Activated effector memory CD4-positive, alpha-beta T cell treated with anti-CD3 and anti-CD28 coated beads, Interleukin-2, amount 50 U/mL, for 16 hours (primary cell): Measurements from ENCODE around the gene FOSL2.

ENCODE experiments used
- DNase-seq: peaks from one replicate; pipeline ENCODE4 v3.0.0-alpha.2; 2020

FOSL2 gene

GRCh38 chr2:28413899-28414295, 21.2 kb downstream of the FOSL2 start:
- no peak for DNase-seq

DNA sequence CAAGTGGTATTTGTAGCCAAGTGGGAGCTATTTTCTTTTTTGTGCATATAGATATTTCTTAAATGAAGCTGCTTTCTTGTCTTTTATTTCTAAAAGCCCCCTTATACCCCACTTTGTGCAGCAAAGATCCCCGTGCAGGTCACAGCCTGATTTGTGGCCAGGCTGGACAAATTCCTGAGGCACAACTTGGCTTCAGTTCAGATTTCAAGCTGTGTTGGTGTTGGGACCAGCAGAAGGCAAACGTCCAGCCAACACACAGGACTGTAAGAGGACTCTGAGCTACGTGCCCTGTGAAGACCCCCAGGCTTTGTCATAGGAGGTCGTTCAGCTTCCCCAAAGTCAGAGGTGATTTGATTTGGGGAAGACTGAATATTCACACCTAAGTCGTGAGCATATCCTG, 21.9 kb downstream of the FOSL2 start:
- no peak for DNase-seq

DNA sequence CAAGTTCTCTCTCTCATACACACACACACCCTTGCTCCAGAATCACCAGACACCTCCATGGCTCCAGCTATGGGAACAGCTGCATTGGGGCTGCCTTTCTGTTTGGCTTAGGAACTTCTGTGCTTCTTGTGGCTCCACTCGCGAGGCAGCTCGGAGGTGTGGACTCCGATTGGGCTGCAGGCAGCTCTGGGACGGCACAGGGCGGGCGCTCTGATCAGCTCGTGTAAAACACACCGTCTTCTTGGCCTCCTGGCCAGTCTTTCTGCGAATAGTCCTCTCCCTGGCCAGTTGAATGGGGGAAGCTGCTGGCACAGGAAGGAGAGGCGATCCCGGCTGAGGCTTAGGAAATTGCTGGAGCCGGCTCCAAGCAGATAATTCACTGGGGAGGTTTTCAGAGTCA, 22.4 kb downstream of the FOSL2 start:
- DNase-seq, result no peak

DNA sequence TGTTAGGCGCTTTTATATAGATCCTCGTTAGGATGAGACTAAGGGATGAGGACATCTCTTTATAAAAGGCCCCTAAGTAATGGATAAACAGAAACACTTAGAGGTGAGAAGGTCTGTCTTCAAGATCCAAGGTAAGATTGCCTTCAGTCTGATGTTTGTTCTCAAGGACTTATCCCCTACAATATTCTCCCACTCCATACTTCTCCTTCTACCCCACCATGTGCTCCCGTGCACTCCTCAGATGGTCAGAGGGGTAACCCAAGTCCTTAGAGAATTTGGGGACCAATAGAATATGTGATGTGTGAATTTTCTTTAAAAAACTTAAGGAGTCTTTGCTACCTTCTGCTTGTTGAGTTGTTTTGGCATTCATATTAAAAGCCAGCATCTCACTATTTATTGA, 23.1 kb downstream of the FOSL2 start:
- DNase-seq, result no peak

- DNase-seq, result no peak
Observed at GRCh38 chr2:28419003-28419402, 26.3 kb downstream of the FOSL2 start.

- DNase-seq, result peak; percentile 52
Observed at GRCh38 chr2:28419443-28420270, 27.0 kb downstream of the FOSL2 start.

DNA sequence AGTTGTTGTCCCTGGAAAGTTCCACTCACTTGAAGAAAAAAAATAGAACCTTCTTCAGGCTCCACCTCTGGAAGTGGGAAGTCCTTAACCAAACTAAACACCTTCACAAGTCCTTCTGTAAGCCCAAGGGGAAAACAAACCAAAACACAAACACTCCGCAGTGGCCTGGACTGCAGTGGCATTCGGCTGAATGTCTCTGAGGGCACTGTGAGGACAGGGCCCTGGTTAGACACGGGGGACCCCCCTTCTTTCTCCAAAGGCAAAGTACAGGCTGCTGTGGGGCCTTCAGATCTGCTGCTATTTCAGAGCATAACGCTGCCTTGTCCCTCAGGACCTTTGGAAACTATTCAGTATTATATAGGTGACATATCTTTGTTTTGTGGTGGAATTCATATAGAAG, 28.1 kb downstream of the FOSL2 start:
- peak; percentile 50 for DNase-seq

DNA sequence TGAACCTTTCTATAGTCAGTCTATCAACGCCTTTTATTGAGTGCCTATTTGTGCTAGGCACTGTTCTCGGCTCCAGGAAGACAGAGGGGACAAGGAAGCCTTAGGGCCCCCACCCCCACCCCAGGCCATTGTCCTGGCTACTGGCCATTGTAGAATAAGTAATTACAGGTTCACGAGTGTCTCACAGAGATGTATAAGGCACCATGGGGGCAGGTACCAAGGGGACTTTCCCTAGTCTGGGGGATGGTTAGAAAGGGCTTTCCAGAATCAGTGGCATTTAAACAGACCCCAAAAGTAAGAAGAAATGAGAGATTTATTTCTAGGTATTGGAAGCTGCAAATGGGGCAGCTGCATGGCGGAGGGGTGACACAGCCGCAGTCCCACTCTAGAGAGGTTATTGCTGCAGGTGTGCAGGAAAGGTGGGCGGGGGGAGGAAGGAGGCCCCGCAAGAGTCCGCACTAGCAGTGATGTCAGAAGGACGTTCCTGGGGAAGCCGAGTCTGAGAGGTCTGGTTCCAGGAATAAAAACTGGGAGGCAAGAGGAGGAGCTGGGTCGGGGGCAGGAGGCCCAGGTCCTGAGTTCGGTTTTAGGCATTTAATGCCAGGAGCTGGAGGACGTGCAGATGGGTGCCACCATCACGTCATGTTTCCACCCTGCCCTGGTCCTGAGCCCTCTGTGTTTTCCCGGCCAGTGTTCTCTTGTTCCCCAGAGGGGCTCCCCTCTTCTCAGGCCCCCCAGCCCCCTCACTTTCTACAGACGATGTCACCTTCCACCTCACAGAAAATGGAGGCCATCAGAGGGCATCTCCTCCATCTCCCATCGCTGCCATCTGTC, 30.5 kb downstream of the FOSL2 start:
- DNase-seq, result no peak

DNA sequence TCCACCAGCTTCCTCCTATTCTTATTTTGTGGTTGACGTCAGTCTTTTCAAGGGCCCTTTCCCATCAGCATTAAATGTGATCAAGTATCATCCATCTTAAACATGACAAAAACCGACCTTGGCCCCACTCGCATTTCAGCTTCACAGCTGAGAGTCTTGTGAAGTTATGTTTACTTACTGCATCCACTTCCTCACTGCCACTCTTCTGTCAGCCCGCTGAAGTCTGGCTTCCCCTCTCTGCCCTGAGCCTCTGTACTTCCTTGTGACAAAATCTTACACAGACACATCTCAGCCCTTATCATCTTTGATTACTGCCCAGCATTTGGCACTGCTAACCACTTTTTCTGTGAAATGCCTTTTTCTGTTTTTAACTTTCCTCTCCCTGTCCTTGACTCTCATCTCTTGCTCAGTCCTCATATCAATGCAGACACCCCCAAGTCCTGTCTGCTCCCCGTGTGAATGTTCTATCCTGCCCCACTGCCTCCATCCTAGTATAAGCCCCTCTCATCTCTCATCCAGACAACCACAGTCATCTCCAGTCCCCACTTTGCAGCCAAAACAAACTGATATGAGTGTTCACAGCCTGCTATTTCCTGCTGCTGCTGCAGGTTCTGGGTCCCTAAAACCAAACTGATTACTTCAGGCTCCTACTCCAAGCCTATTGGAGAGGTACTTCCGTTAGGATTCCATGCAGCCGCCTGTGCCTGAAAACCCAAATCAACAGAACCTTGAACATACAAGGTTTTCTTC, 31.4 kb downstream of the FOSL2 start:
- DNase-seq, result no peak

GRCh38 chr2:28424799-28425463, 32.3 kb downstream of the FOSL2 start:
- no peak for DNase-seq

- no peak for DNase-seq
Observed at GRCh38 chr2:28425464-28425835, 32.8 kb downstream of the FOSL2 start.

DNA sequence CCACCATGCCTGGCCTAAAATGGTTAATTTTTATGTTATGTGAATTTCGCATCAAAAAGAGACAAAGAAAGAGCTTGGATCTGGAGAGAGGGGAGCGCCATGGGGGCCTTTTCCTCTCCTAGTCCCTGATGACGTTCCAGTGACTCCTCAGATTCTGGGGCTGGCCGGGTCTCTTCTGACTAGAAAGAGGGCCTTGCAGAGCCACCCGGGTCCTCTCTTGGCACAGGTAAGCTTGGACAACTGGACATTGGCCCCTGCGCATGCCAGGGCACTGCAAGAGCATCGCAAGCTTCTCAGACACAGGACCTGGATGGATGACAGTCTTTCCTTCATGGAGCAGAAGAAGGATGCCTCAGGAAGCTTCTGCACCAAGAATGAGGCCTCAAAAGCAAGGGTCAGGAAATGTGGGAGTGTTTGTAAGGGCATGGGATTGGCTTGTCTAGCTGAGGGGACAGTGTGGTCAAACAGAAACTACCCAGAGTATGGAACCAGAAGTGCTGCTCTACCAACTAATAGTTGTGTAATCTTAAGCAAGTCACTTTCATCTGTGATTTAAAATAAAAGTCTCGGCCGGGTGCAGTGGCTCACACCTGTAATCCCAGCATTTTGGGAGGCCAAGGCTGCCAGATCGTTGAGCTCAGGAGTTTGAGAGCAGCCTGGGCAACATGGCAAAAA, 35.2 kb downstream of the FOSL2 start:
- DNase-seq, result no peak

DNA sequence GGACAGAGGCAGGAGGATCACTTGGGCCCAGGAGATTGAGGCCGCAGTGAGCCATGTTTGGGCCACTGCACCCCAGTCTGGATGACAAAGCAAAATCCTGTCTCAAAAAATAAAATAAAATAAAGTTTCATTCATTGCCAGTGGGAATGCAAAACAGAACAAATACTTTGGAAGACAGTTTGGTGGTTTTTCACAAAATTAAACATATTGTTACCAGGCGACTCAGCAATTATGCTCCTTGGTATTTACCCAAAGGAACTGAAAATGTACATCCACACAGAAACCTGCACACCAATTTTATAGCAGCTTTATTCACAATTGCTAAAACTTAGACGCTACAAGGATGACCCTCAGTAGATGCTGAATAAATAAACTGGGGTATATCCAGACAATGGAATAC, 35.8 kb downstream of the FOSL2 start:
- DNase-seq, result no peak

DNA sequence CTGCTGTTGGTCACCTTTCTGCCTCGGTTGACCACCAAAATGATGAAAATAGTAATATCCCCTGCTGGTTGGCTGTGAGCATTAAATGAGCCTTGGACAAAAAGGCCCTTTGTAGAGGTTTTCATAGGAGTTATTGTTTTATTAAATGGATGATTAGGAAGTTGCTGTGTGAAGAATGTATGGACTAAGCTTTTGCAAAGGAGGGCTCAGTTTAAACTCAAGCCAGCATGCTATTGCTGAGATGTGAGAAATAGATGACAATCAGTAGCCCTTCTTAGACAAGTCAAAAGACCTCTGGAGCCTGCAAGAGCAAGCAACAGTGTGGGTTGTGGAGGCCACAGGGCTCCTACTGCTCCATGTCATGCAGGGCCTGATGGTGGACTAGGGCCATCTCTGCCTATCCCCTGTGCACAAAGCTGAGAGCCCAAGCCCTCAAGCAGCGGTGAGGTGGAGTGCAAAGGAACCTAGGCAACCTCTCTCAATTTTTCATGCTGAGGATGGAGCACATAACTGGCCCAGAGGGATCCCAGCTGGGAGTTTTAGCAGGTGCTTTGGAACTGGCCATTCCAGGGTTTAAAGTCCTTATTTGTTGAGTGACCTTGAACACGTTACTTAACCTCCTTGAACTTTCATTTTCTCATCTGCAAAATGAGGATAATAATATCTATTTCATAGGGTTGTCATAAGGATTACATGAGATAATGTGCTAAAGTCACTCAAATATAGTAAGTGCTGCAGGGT, 37.1 kb downstream of the FOSL2 start:
- no peak for DNase-seq

DNA sequence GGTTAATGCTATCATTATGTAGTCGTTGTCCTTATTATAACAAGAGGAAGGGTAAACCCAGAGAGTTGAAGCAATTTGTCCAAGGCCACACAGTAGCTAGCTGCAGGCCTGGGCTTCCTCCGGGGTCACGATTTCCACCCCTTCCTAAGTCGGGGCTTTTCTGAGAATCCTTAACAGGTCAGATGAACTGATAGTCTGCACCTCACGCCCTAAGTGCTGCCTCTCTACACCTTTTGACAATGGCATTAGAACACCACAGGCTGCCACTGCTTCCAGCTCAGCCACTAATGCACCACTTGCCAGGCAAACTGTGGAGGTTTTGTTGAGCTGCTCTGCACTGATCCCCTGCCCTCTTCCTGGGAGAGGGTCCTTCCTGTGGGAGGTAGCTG, 37.7 kb downstream of the FOSL2 start:
- DNase-seq, result no peak

- no peak for DNase-seq
Observed at GRCh38 chr2:28430788-28431418, 38.2 kb downstream of the FOSL2 start.

DNA sequence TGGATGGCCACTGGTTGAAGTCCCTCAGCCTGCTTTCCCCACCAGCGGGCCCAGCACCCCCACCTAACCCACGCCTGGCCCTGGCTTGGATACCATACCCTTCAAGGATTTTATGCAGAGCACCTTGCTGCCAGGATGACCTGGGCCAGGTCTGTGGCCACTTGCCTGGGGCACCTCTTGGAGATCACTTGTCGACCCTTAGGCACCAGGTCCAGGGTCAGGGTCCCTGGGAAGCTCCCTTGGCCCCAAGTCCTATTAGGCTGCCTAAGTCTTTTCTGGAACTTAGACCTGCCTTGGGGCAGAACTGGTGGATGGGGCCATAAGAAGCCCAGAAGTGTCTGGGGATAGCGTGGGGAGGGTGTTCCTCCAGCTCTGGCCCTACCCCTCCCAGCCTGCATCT, 39.1 kb downstream of the FOSL2 start:
- no peak for DNase-seq

DNA sequence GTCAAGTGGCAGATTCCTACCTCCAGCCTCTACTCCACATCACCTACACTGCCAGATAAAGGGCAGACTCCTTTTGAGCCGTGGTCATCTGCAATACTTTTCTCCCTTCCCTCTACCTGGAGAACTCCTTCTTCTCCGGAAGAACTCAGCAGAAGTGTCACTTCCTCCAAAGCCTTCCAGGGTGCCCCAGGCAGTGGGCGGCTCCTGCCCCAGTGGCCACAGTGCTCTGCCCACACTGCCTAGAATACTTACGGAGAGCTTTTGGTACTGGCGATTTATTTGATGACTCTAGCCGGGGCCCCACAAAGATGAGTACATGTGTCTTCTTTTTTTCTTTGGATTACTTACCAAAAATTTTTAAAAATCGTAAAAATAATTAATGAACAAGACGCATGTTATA, 39.7 kb downstream of the FOSL2 start:
- DNase-seq, result no peak

- DNase-seq, result no peak
Observed at GRCh38 chr2:28433215-28433614, 40.6 kb downstream of the FOSL2 start.

- no peak for DNase-seq
Observed at GRCh38 chr2:28433935-28434599, 41.4 kb downstream of the FOSL2 start.

- DNase-seq, result no peak
Observed at GRCh38 chr2:28434600-28434989, 41.9 kb downstream of the FOSL2 start.
